ENCODE data around the gene KLC1. TPM values are rescaled to one million over a fixed set of nuclear protein-coding genes. Genes with fewer than 3 reads are reported as not detected.

Gene KLC1
- total and polyA plus RNA-seq, 2 of the 13 experiments (the other 11 are each of a cell fraction or from before 2014, with no cell fraction given): 53.2 to 63.5 TPM

DNA sequence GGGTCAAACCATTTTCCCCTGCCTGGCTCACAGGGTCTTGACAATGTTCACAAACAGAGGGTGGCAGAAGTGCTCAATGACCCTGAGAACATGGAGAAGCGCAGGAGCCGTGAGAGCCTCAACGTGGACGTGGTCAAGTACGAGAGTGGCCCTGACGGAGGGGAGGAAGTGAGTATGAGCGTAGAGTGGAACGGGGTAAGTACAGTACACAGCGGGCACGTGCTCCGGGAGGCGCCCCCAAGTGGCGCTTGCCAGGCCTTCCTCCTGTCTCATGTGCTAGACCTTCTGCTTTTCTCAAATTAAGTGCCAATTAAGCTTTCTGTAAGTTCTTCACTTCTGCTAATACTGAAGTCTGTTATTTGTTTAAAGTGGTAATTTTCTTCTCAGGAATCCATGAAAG lies 50.3 kb downstream of the KLC1 start:
- Histone ChIP-seq H3K4me1 (ENCODE audit: insufficient read depth, low read length) (no peaks in the 10 kb centered on the region), H3K4me2 (ENCODE audit: low read depth, low read length) (no peak overlapping the region), H3K9ac (ENCODE audit: insufficient read depth, low read depth, low read length) (no peak overlapping the region), H3K27ac (ENCODE audit: extremely low read length, insufficient read depth, low read length) (no peak overlapping the region), H2AFZ (ENCODE audit: low read length) (no peak overlapping the region), H4K20me1 (ENCODE audit: insufficient read depth, low read length) (no peaks in the 10 kb centered on the region), H3K36me3 (replicated peaks in 1 of 2; ENCODE audit: control insufficient read depth in 1 of 2, insufficient read depth in 2 of 2, low read length in 2 of 2) (peaks cover 21 to 76% of the 10 kb centered on the region in 2 experiments), H3K27me3 (ENCODE audit: control insufficient read depth in 1 of 2, insufficient read depth in 2 of 2, low read length in 2 of 2) (no peaks in the 10 kb centered on the region), H3K4me3 (replicated peaks in 1 of 3; ENCODE audit: insufficient read depth in 1 of 3, low read depth in 2 of 3, low read length in 3 of 3) (no peak overlapping the region), H3K79me2 (ENCODE audit: insufficient read depth, low read length) (no peaks in the 10 kb centered on the region), H3K9me3 (ENCODE audit: low read length) (no peaks in the 10 kb centered on the region)
- in situ Hi-C loops (cut with HindIII; ENCODE audit: extremely low pct_ligation_motif_present, low pct_unique_long_range_greater_than_20kb) (loop anchor here (5.0 kb wide), 1 partner anchor 67 kb away; no protein-coding TSS in a partner anchor), intact Hi-C loops (cut with micrococcal nuclease; ENCODE audit: unreplicated experiment) (loop anchor here (1.0 to 5.0 kb wide), 2 partner anchors 66 to 107 kb away; no protein-coding TSS in a partner anchor)
- ATAC-seq (peak; percentile 90), FAIRE-seq (no peak), DNase-seq (ENCODE audit: low spot score) (peak; percentile 6)
- BruUV-seq (replicated peaks): no TSS peak
- CTCF ChIA-PET (ENCODE audit: low intra/inter-chr PET ratio, low total read pairs): interaction anchor here (0.7 to 1.8 kb wide), 2 partner anchors 66 to 107 kb away, joined by 4 to 7 read pairs; no protein-coding TSS in a partner anchor
- POLR2A ChIA-PET: no interaction called here
- WGBS (ENCODE audit: low lambda C conversion rate): 94% methylated on average over 13 of the region's 13 CpGs
- TF ChIP-seq RBM22 (optimal IDR thresholded peaks at IDR 0.05; ENCODE audit: low read length) (peak; percentile 44), ZHX2 (IDR thresholded peaks at IDR 0.05; ENCODE audit: low read depth) (no peak), ZHX2 (CRISPR knock-in tag; IDR thresholded peaks at IDR 0.05; ENCODE audit: borderline replicate concordance) (no peak), PLSCR1 (CRISPR knock-in tag; IDR thresholded peaks at IDR 0.05; ENCODE audit: borderline replicate concordance) (no peak), BHLHE40 (IDR thresholded peaks at IDR 0.05; ENCODE audit: low read length) (0 out of 2 replicates have a peak, but pooled peaks have one; percentile 27), ZSCAN21 (CRISPR knock-in tag; IDR thresholded peaks at IDR 0.05; ENCODE audit: borderline replicate concordance) (no peak), CTCF (CRISPR knock-in tag; IDR thresholded peaks at IDR 0.05) (peak; percentile 58), MYC (CRISPR knock-in tag; IDR thresholded peaks at IDR 0.05; ENCODE audit: borderline replicate concordance) (peak; percentile 15; the same call in 1 of the 2 replicates), ZBTB34 (CRISPR knock-in tag; IDR thresholded peaks at IDR 0.05) (no peak), FOXJ3 (CRISPR knock-in tag; IDR thresholded peaks at IDR 0.05; ENCODE audit: borderline replicate concordance) (no peak)

All from HepG2 (cell line).